ENCODE data around the gene FRG2C. TPM values are rescaled to one million over a fixed set of nuclear protein-coding genes. Genes with fewer than 3 reads are reported as not detected.

The FRG2C gene
- total RNA-seq (2022; extraction: Qiagen RNA extraction) = 0.06 TPM in 1 of 5 replicates, not detected in the others

GRCh38 chr3:75664028-75664427, at the start of gene FRG2C:
TSS of gene FRG2C (plus strand) at chr3:75664328. CDS start at chr3:75664380, 52 bp downstream.

Other genes with a start within 250 kb of the FRG2C start
- 2.5 to 3.7 TPM (median 3.1 TPM) in 5 replicates for gene ZNF717, start 121.2 kb downstream of the FRG2C start, total RNA-seq (2022; extraction: Qiagen RNA extraction)